ENCODE measurements around the gene ABTB1. TPM values are rescaled to one million over a fixed set of nuclear protein-coding genes. Genes with fewer than 3 reads are reported as not detected.

The ABTB1 gene
- polyA plus RNA-seq, 1 donor from 2014 or later: 2.0 TPM

GRCh38 chr3:127665586-127665985 lies 7.2 kb upstream of the ABTB1 start:
- Histone ChIP-seq H2AFZ (ENCODE audit: low read depth, low read length) (no peak overlapping the region), H3K9me3 (ENCODE audit: low read length) (no peaks in the 10 kb centered on the region), H3K4me2 (ENCODE audit: low read length) (no peak overlapping the region), H3K9ac (ENCODE audit: low read length) (no peak overlapping the region), H3K27ac (ENCODE audit: low read length) (no peak overlapping the region), H3K36me3 (ENCODE audit: insufficient read depth, low read length) (peaks cover 6% of the 10 kb centered on the region), H3K9me2 (ENCODE audit: insufficient read depth, low read length) (no peaks in the 10 kb centered on the region), H3K79me2 (replicated peaks; ENCODE audit: insufficient read depth, low read length) (no peaks in the 10 kb centered on the region), H4K20me1 (ENCODE audit: insufficient read depth) (no peaks in the 10 kb centered on the region), H3K4me3 (ENCODE audit: low read length) (no peak overlapping the region), H3K27me3 (ENCODE audit: insufficient read depth, low read depth, low read length) (no peaks in the 10 kb centered on the region), H3F3A (ENCODE audit: insufficient read depth, low read length, poor library complexity, severe bottlenecking) (no peaks in the 10 kb centered on the region)
- no peak for TF ChIP-seq REST (IDR thresholded peaks at IDR 0.05; ENCODE audit: borderline replicate concordance)
- no peak for TF ChIP-seq MXI1 (conservative IDR thresholded peaks at IDR 0.05; ENCODE audit: poor library complexity, severe bottlenecking)

DNA sequence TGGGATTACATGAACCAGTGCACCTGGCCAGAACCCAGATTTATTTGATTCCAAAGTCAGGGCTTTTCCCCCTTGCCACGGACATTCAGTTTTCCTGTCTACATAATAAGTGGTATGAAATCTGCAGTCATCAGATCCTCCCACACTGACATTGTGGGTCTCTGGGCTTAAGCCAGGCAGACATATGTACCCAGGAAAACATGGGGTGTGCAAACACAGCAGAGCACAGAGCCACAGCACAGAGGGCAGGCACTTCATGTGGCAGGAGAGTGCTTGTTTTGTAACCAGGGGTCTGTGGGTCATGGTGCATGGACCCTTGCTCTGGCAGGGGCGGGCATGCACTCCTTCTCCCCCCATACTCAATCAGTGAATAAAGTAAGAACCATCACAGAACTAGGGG lies 6.1 kb upstream of the ABTB1 start:
- no peak overlapping the region for H3K4me3 ChIP-seq (ENCODE audit: low read length)
- H3K27me3 ChIP-seq (ENCODE audit: insufficient read depth, low read depth, low read length): no peaks in the 10 kb centered on the region
- H3K27ac ChIP-seq (ENCODE audit: low read length): no peak overlapping the region
- no peaks in the 10 kb centered on the region for H3K9me3 ChIP-seq (ENCODE audit: low read length)
- no peak overlapping the region for H3K9ac ChIP-seq (ENCODE audit: low read length)
- H2AFZ ChIP-seq (ENCODE audit: low read depth, low read length): no peak overlapping the region
- no peaks in the 10 kb centered on the region for H3K79me2 ChIP-seq (replicated peaks; ENCODE audit: insufficient read depth, low read length)
- H3K36me3 ChIP-seq (ENCODE audit: insufficient read depth, low read length): peaks cover 3% of the 10 kb centered on the region
- H3F3A ChIP-seq (ENCODE audit: insufficient read depth, low read length, poor library complexity, severe bottlenecking): no peaks in the 10 kb centered on the region
- TF ChIP-seq EP300 (conservative IDR thresholded peaks at IDR 0.05; ENCODE audit: poor library complexity, severe bottlenecking): no peak
- no peak for TF ChIP-seq EZH2 (IDR thresholded peaks at IDR 0.05; ENCODE audit: borderline replicate concordance, insufficient read depth, low read length, poor library complexity, severe bottlenecking)
- no peak for TF ChIP-seq RAD21 (conservative IDR thresholded peaks at IDR 0.05)
- no peak for TF ChIP-seq REST (IDR thresholded peaks at IDR 0.05; ENCODE audit: borderline replicate concordance)
- no peak for TF ChIP-seq TAF1 (IDR thresholded peaks at IDR 0.05; ENCODE audit: low read depth)
- no peak for TF ChIP-seq SMC3 (conservative IDR thresholded peaks at IDR 0.05; ENCODE audit: poor library complexity)
- TF ChIP-seq POLR2AphosphoS5 (IDR thresholded peaks at IDR 0.05): no peak
- TF ChIP-seq CTCF (IDR thresholded peaks at IDR 0.05; ENCODE audit: poor library complexity, severe bottlenecking): no peak
- no peak for TF ChIP-seq MXI1 (conservative IDR thresholded peaks at IDR 0.05; ENCODE audit: poor library complexity, severe bottlenecking)
- H3K4me2 ChIP-seq (ENCODE audit: low read length): no peak overlapping the region
- H4K20me1 ChIP-seq (ENCODE audit: insufficient read depth): no peaks in the 10 kb centered on the region
- no peaks in the 10 kb centered on the region for H3K9me2 ChIP-seq (ENCODE audit: insufficient read depth, low read length)
